CD4-positive, alpha-beta T cell treated with Interleukin-15 for 4 hours (primary cell): ENCODE measurements around the gene TBX5.

ENCODE experiments used
- DNase-seq: peaks from one replicate; pipeline ENCODE4 v3.0.0-alpha.2; 2020; ENCODE audit warnings: low spot score

TBX5 gene

GRCh38 chr12:114431902-114432301, 26.0 kb upstream of the TBX5 start:
- DNase-seq = no peak

- no peak for DNase-seq
Measured at GRCh38 chr12:114430306-114430705, 24.4 kb upstream of the TBX5 start.

- no peak for DNase-seq
Measured at GRCh38 chr12:114425031-114425626, 19.2 kb upstream of the TBX5 start.

- DNase-seq = no peak
Measured at GRCh38 chr12:114420944-114421335, 15.0 kb upstream of the TBX5 start.

- no peak for DNase-seq
Measured at GRCh38 chr12:114420182-114420943, 14.4 kb upstream of the TBX5 start.

GRCh38 chr12:114416028-114416427, 10.1 kb upstream of the TBX5 start:
- DNase-seq = no peak

- no peak for DNase-seq
Measured at GRCh38 chr12:114415525-114415868, 9.6 kb upstream of the TBX5 start.

- no peak for DNase-seq
Measured at GRCh38 chr12:114414866-114415524, 9.1 kb upstream of the TBX5 start.

- no peak for DNase-seq
Measured at GRCh38 chr12:114414031-114414865, 8.3 kb upstream of the TBX5 start.

- no peak for DNase-seq
Measured at GRCh38 chr12:114412825-114413749, 7.1 kb upstream of the TBX5 start.

- DNase-seq = no peak
Measured at GRCh38 chr12:114412307-114412706, 6.4 kb upstream of the TBX5 start.

GRCh38 chr12:114411071-114411837, 5.3 kb upstream of the TBX5 start:
- no peak for DNase-seq

- no peak for DNase-seq
Measured at GRCh38 chr12:114409852-114410600, 4.1 kb upstream of the TBX5 start.

GRCh38 chr12:114408886-114409851, 3.2 kb upstream of the TBX5 start:
- DNase-seq = no peak

- DNase-seq = no peak
Measured at GRCh38 chr12:114408471-114408885, 2.5 kb upstream of the TBX5 start.

GRCh38 chr12:114407842-114408411, 2.0 kb upstream of the TBX5 start:
- no peak for DNase-seq

GRCh38 chr12:114406984-114407841, 1.3 kb upstream of the TBX5 start:
- DNase-seq = no peak
